ENCODE measurements around the gene ADGRL3. TPM values are rescaled to one million over a fixed set of nuclear protein-coding genes. Genes with fewer than 3 reads are reported as not detected.

ADGRL3 gene
- total and polyA plus RNA-seq, 5 donors from 2014 or later = not detected

DNA sequence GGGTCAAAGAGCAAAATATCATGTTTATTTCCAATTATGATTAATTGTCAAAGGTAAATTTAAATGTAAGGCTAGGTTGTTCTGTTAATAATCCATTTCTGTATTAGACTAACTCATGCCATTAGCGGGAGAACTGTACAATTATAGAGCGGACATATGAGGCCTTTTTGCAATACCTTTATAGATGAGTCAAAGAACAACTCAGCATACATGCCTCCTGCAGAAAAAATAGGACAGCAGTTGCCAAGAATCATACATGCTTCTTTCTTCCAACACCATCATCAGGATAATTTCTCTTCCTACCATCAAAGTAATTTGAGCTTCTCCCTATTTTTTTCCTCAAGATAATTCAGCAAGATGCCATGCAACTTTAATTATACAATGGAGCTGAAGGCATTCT lies 917.8 kb downstream of the ADGRL3 start:
- H3K9me3 Mint-ChIP-seq = peaks cover 4 to 20% (median 8%) of the 10 kb centered on the region in 7 donors
- Histone ChIP-seq H3K4me3 (ENCODE audit: low read depth, low read length) (no peak overlapping the region), H3K27ac (ENCODE audit: insufficient read depth, low read length, poor library complexity, severe bottlenecking) (no peak overlapping the region), H3K9me3 (ENCODE audit: control insufficient read depth in 2 of 2, low read length in 2 of 2) (peaks cover 0 to 3% of the 10 kb centered on the region in 2 experiments), H3K4me1 (ENCODE audit: control insufficient read depth, insufficient read depth, low read length, poor library complexity, severe bottlenecking) (no peaks in the 10 kb centered on the region), H3K27me3 (ENCODE audit: control insufficient read depth, insufficient read depth, low read length) (no peaks in the 10 kb centered on the region), H3K36me3 (ENCODE audit: control insufficient read depth, insufficient read depth, low read length) (no peaks in the 10 kb centered on the region)
- H3K4me1 Mint-ChIP-seq = no peaks in the 10 kb centered on the region
- H3K4me3 Mint-ChIP-seq = no peak overlapping the region
- no peaks in the 10 kb centered on the region for H3K27me3 Mint-ChIP-seq
- DNase-seq (no peak), ATAC-seq (ENCODE audit: low read depth in 2 of 2) (no peak)
- no peaks in the 10 kb centered on the region for H3K36me3 Mint-ChIP-seq
- H3K27ac Mint-ChIP-seq = no peak overlapping the region

DNA sequence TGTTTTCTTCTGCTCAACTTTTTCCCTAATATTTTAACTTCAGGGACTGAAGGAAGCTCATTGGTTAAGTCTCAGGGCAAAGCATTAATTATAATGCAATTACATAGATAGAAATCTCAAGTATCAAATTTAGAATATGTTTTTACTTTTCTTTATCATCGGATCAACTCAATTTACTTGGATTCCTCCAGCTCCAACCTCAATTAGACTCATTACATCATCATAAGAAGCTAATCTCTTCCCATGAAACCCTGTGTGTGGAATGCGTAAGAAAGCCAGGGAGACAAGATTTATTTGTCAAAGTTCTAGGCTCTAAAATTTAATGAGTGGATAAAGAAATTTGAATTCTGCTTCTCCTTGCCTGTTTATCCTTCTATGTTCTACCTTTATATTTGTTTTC lies 918.4 kb downstream of the ADGRL3 start:
- no peak for ATAC-seq (ENCODE audit: low read depth in 2 of 2)
- no peaks in the 10 kb centered on the region for H3K4me1 Mint-ChIP-seq
- no peaks in the 10 kb centered on the region for H3K36me3 Mint-ChIP-seq
- no peak for DNase-seq
- no peaks in the 10 kb centered on the region for H3K27me3 Mint-ChIP-seq
- H3K4me1 ChIP-seq (ENCODE audit: control insufficient read depth, insufficient read depth, low read length, poor library complexity, severe bottlenecking) = no peaks in the 10 kb centered on the region
- no peaks in the 10 kb centered on the region for H3K36me3 ChIP-seq (ENCODE audit: control insufficient read depth, insufficient read depth, low read length)
- H3K27ac ChIP-seq (ENCODE audit: insufficient read depth, low read length, poor library complexity, severe bottlenecking) = no peak overlapping the region
- H3K27ac Mint-ChIP-seq = no peak overlapping the region
- no peak overlapping the region for H3K4me3 Mint-ChIP-seq
- no peaks in the 10 kb centered on the region for H3K27me3 ChIP-seq (ENCODE audit: control insufficient read depth, insufficient read depth, low read length)
- no peak overlapping the region for H3K4me3 ChIP-seq (ENCODE audit: low read depth, low read length)
- H3K9me3 ChIP-seq (ENCODE audit: control insufficient read depth in 2 of 2, low read length in 2 of 2) = peaks cover 0 to 3% of the 10 kb centered on the region in 2 experiments
- H3K9me3 Mint-ChIP-seq = peaks cover 4 to 25% (median 9%) of the 10 kb centered on the region in 7 donors

DNA sequence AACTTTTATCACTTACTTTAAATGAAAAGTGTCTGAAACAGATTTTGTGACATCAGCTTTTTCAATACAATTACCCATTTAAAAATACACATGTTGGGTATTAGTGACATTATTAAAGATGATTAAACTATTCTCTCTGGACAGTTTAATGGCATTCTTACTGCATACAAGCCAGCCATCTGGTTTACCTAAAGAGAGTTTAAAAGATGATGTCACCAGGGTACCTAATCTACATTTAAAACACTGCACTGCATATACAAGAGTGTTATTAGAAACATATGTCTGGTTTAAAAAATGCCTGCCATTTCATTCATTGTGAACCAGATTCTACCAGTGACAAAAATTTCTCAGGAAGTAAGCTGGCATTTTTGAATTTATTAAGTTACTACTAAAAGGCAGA lies 919.1 kb downstream of the ADGRL3 start:
- DNase-seq (no peak), ATAC-seq (ENCODE audit: low read depth in 2 of 2) (no peak)
- H3K9me3 ChIP-seq (ENCODE audit: control insufficient read depth in 2 of 2, low read length in 2 of 2) = peaks cover 0 to 3% of the 10 kb centered on the region in 2 experiments
- no peak overlapping the region for H3K4me3 ChIP-seq (ENCODE audit: low read depth, low read length)
- Mint-ChIP-seq H3K27me3 (no peaks in the 10 kb centered on the region), H3K4me3 (no peak overlapping the region), H3K9me3 (peaks cover 4 to 25% (median 10%) of the 10 kb centered on the region in 7 donors), H3K36me3 (no peaks in the 10 kb centered on the region), H3K4me1 (no peaks in the 10 kb centered on the region), H3K27ac (no peak overlapping the region)
- H3K4me1 ChIP-seq (ENCODE audit: control insufficient read depth, insufficient read depth, low read length, poor library complexity, severe bottlenecking) = no peaks in the 10 kb centered on the region
- no peak overlapping the region for H3K27ac ChIP-seq (ENCODE audit: insufficient read depth, low read length, poor library complexity, severe bottlenecking)
- no peaks in the 10 kb centered on the region for H3K36me3 ChIP-seq (ENCODE audit: control insufficient read depth, insufficient read depth, low read length)
- no peaks in the 10 kb centered on the region for H3K27me3 ChIP-seq (ENCODE audit: control insufficient read depth, insufficient read depth, low read length)

DNA sequence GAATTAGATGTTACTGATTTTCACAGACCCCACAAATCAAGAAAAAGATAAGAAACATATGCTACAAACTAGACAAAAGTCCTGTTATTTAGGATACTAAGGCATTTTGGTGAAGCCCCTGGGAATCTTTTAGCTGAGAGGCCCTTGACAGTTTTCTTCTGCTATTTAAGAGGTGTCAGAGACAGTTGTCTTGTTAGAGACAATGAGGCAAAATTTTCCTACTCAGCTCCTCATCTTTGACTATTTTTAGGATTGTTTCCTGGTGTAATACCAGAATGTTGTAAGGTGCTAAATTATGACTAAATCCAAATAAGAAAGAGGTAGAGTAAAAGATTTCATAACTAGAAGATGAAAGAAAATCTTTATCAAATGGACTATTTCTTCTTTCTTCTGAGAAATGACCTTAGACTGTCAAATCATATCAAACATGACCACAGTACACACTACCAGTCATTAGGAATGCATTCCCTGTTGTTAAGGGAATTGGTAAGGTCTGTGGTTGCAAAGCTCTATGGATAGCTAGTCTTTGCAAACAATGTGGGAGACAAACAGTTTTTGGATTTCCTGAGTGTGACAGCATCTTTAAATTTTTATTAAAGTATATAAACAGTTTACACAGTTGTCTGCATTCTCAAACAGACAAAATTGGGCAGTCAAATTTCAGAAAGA lies 926.1 kb downstream of the ADGRL3 start:
- Mint-ChIP-seq H3K27me3 (no peaks in the 10 kb centered on the region), H3K27ac (no peak overlapping the region), H3K4me3 (no peak overlapping the region)

More for the DNA sequence above, 926.1 kb downstream of the ADGRL3 start:
- Mint-ChIP-seq H3K4me1 (no peaks in the 10 kb centered on the region), H3K9me3 (peaks cover under 1 to 34% (median 12%) of the 10 kb centered on the region in 7 donors), H3K36me3 (no peaks in the 10 kb centered on the region)
- Histone ChIP-seq H3K27me3 (ENCODE audit: control insufficient read depth, insufficient read depth, low read length) (no peaks in the 10 kb centered on the region), H3K27ac (ENCODE audit: insufficient read depth, low read length, poor library complexity, severe bottlenecking) (no peak overlapping the region), H3K9me3 (ENCODE audit: control insufficient read depth in 2 of 2, low read length in 2 of 2) (peaks cover 3 to 4% of the 10 kb centered on the region in 2 experiments), H3K4me3 (ENCODE audit: low read depth, low read length) (no peak overlapping the region), H3K4me1 (ENCODE audit: control insufficient read depth, insufficient read depth, low read length, poor library complexity, severe bottlenecking) (no peaks in the 10 kb centered on the region), H3K36me3 (ENCODE audit: control insufficient read depth, insufficient read depth, low read length) (no peaks in the 10 kb centered on the region)
- no peak for DNase-seq
- ATAC-seq (ENCODE audit: low read depth in 2 of 2) = no peak
